Epithelial cell of proximal tubule (primary cell): ENCODE measurements around the gene GH2. TPM values are rescaled to one million over a fixed set of nuclear protein-coding genes. Genes with fewer than 3 reads are reported as not detected.

Experiments used
- DNase-seq: peaks from one replicate; pipeline ENCODE4 v3.0.0-alpha.2; 2011; ENCODE audit warnings: low read depth
- H3K4me3 ChIP-seq: 2 replicates; pipeline ENCODE4 v1.5.1; 2011; ENCODE audit warnings: low read depth, mild to moderate bottlenecking, low read length
- CTCF ChIP-seq: conservative IDR thresholded peaks from 2 replicates; pipeline ENCODE4 v1.5.1; 2012; ENCODE audit warnings: low read depth, mild to moderate bottlenecking, low read length
- total RNA-seq: library from RNA; depleted of rRNA; stranded (reverse); fragments of >200 nt; gene quantifications from 2 replicates; pipeline ENCODE4 v1.2.3, GENCODE V29; 2015

Gene GH2
- not detected in 2 replicates for total RNA-seq

- no peak for DNase-seq
- TF ChIP-seq CTCF, result peak; percentile 66
- H3K4me3 ChIP-seq, result no peak within 1 kb of the TSS
Measured at GRCh38 chr17:63881935-63882601, at the start of gene GH2. Gene GH2, minus strand, starts transcription at chr17:63881944. Its CDS starts 143 bp downstream, at chr17:63881801.

- no peak for TF ChIP-seq CTCF
- no peak for DNase-seq
- H3K4me3 ChIP-seq, result no peak overlapping the region
Measured at GRCh38 chr17:63930951-63931575, 49.3 kb upstream of the GH2 start.

GRCh38 chr17:63929860-63930766 lies 48.4 kb upstream of the GH2 start:
- no peak for TF ChIP-seq CTCF
- DNase-seq, result no peak
- H3K4me3 ChIP-seq, result no peak overlapping the region

GRCh38 chr17:63928966-63929695 lies 47.4 kb upstream of the GH2 start:
- no peak for TF ChIP-seq CTCF
- H3K4me3 ChIP-seq, result no peak overlapping the region
- DNase-seq, result no peak

- no peak overlapping the region for H3K4me3 ChIP-seq
- no peak for TF ChIP-seq CTCF
Measured at GRCh38 chr17:63928172-63928666, 46.5 kb upstream of the GH2 start.

GRCh38 chr17:63927464-63928171 lies 45.9 kb upstream of the GH2 start:
- no peak for TF ChIP-seq CTCF
- no peak for DNase-seq
- H3K4me3 ChIP-seq, result no peak overlapping the region

More at GRCh38 chr17:63928172-63928666, 46.5 kb upstream of the GH2 start:
- DNase-seq, result no peak
